CD4-positive, alpha-beta T cell treated with Interleukin-17A for 4 hours (primary cell): Measurements from ENCODE around the gene PARVA.

ENCODE experiments used
- DNase-seq: peaks from one replicate; pipeline ENCODE4 v3.0.0-alpha.2; 2020; ENCODE audit warnings: mixed read lengths

Gene PARVA

GRCh38 chr11:12534549-12534948, 157.2 kb downstream of the PARVA start:
- DNase-seq = no peak

GRCh38 chr11:12535321-12535720, 157.9 kb downstream of the PARVA start:
- no peak for DNase-seq

GRCh38 chr11:12536566-12536965, 159.2 kb downstream of the PARVA start:
- no peak for DNase-seq

- no peak for DNase-seq
Observed at GRCh38 chr11:12537778-12538401, 160.5 kb downstream of the PARVA start.

- no peak for DNase-seq
Observed at GRCh38 chr11:12538889-12539421, 161.6 kb downstream of the PARVA start.

GRCh38 chr11:12539572-12539971, 162.2 kb downstream of the PARVA start:
- DNase-seq = no peak

GRCh38 chr11:12540075-12540680, 162.8 kb downstream of the PARVA start:
- DNase-seq = no peak

- no peak for DNase-seq
Observed at GRCh38 chr11:12540913-12541582, 163.7 kb downstream of the PARVA start.

GRCh38 chr11:12541583-12542151, 164.3 kb downstream of the PARVA start:
- no peak for DNase-seq

- no peak for DNase-seq
Observed at GRCh38 chr11:12542186-12542935, 165.0 kb downstream of the PARVA start.

- DNase-seq = no peak
Observed at GRCh38 chr11:12543596-12544415, 166.4 kb downstream of the PARVA start.

GRCh38 chr11:12544986-12545775, 167.8 kb downstream of the PARVA start:
- DNase-seq = no peak

GRCh38 chr11:12546122-12546521, 168.8 kb downstream of the PARVA start:
- no peak for DNase-seq

- DNase-seq = no peak
Observed at GRCh38 chr11:12546660-12547059, 169.3 kb downstream of the PARVA start.

GRCh38 chr11:12547953-12548650, 170.7 kb downstream of the PARVA start:
- no peak for DNase-seq

GRCh38 chr11:12552692-12553091, 175.3 kb downstream of the PARVA start:
- no peak for DNase-seq

GRCh38 chr11:12554122-12554521, 176.8 kb downstream of the PARVA start:
- no peak for DNase-seq

- no peak for DNase-seq
Observed at GRCh38 chr11:12556155-12556554, 178.8 kb downstream of the PARVA start.

GRCh38 chr11:12556788-12557384, 179.5 kb downstream of the PARVA start:
- DNase-seq = no peak

- DNase-seq = no peak
Observed at GRCh38 chr11:12559011-12559410, 181.6 kb downstream of the PARVA start.
